ENCODE measurements around the gene KRT84.
A peak's percentile ranks its signal among the peaks of the same experiment; 100 is the strongest.

KRT84 gene

DNA sequence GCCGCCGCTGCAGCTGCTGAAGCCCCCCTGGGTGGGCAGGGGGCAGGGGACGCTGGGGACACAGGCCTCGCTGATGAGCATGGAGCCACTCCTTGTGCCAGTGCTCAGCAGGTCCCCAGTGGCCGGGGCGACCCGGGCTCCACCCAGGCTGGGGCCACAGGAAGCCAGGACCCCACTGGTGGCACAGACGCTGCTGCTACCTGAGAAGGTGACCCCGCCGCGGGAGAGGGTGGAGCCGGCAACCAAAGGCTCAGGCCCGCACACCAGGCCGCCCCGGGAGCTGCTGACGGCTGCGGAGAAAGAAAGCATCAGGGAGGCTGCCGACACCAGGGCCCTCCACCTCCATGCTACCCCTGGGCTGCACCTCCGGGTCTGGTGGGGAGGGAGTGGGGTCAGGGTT is 7.4 kb downstream of the KRT84 start:
- no peak for DNase-seq (ENCODE audit: low read depth)
- no peak for TF ChIP-seq MYC (IDR thresholded peaks at IDR 0.05; ENCODE audit: low read depth, low read length)
- no peak for TF ChIP-seq POLR2A (IDR thresholded peaks at IDR 0.05; ENCODE audit: extremely low read depth, insufficient read length)
- TF ChIP-seq, protein P1, sequence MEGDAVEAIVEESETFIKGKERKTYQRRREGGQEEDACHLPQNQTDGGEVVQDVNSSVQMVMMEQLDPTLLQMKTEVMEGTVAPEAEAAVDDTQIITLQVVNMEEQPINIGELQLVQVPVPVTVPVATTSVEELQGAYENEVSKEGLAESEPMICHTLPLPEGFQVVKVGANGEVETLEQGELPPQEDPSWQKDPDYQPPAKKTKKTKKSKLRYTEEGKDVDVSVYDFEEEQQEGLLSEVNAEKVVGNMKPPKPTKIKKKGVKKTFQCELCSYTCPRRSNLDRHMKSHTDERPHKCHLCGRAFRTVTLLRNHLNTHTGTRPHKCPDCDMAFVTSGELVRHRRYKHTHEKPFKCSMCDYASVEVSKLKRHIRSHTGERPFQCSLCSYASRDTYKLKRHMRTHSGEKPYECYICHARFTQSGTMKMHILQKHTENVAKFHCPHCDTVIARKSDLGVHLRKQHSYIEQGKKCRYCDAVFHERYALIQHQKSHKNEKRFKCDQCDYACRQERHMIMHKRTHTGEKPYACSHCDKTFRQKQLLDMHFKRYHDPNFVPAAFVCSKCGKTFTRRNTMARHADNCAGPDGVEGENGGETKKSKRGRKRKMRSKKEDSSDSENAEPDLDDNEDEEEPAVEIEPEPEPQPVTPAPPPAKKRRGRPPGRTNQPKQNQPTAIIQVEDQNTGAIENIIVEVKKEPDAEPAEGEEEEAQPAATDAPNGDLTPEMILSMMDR (IDR thresholded peaks at IDR 0.05; ENCODE audit: low read depth, low read length): no peak
- TF ChIP-seq, protein P2, sequence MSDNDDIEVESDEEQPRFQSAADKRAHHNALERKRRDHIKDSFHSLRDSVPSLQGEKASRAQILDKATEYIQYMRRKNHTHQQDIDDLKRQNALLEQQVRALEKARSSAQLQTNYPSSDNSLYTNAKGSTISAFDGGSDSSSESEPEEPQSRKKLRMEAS (IDR thresholded peaks at IDR 0.05; ENCODE audit: low read depth, low read length): no peak
- no peak overlapping the region for H3K4me3 ChIP-seq (ENCODE audit: low read depth, low read length)

DNA sequence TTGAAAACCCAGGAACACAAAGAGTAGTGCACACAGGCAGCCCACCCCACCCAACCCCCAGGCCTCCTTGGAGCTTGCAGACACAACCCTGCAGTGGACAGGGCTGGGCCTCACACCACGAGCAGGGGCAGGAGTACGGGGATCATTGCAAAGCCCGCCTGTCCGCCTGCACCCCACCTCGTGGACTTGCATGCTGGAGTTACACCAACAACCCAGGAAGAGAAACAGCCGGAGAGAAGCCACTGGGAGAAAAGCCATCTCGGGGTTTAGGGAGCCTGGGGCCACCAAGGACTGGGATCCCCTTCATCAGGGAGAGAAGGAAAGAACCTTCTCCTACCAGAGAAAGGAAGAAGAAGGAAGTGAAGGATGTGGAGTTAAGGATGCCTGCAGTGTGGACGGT is 8.2 kb downstream of the KRT84 start:
- TF ChIP-seq MYC (IDR thresholded peaks at IDR 0.05; ENCODE audit: low read depth, low read length) (no peak), POLR2A (IDR thresholded peaks at IDR 0.05; ENCODE audit: extremely low read depth, insufficient read length) (no peak)
- TF ChIP-seq, protein P1 (IDR thresholded peaks at IDR 0.05; ENCODE audit: low read depth, low read length): no peak
- TF ChIP-seq, protein P2 (IDR thresholded peaks at IDR 0.05; ENCODE audit: low read depth, low read length): no peak
- no peak overlapping the region for H3K4me3 ChIP-seq (ENCODE audit: low read depth, low read length)
- DNase-seq (ENCODE audit: low read depth): no peak

DNA sequence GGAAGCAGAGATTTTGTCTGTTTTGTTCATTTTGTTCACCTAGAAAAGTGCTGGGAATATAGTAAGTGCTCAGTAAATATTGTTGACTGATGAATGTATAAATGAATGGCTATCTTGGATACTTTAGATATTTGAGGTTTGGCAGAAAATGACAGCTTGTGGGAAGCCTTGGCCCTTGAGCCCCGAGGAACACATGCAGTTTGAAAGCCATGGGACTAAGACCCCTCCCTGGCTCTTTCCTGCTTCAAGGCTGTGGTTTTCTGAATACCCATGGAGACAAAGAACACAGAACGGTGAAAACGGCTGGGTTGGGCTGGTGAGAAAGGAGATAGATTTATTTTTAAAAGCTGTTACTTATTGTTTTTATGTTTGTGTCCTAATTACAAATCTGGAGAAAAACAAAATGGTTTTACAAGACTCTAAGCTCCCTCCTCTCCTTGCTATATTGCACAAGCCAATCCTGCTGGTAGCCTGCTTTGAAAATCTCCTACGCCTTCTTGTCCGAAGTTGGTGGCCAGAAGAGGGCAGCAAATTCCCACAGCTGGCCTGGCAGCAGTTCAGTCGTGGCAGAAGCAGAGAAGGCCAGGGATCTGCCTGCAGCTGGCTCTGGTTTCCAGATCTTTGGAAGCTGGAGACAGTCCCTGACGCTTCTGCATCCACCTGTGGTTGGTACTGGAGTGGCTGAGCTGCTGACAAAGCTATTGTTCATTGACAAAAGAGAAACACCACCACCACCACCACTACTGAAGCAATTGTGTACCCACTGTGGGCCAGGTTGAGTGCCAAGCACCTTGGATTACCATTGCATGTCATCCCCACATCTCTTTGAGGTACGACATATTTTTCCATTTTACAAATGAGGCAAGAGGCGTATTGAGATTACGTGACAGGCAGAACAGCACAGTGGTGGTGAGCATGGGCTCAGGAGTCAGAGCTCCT is 13.0 kb downstream of the KRT84 start:
- no peak overlapping the region for H3K4me3 ChIP-seq (ENCODE audit: low read depth, low read length)
- peak; percentile 80 for DNase-seq (ENCODE audit: low read depth)
- TF ChIP-seq, protein P2 (IDR thresholded peaks at IDR 0.05; ENCODE audit: low read depth, low read length): no peak
- TF ChIP-seq MYC (IDR thresholded peaks at IDR 0.05; ENCODE audit: low read depth, low read length): no peak
- TF ChIP-seq, protein P1 (IDR thresholded peaks at IDR 0.05; ENCODE audit: low read depth, low read length): peak; percentile 75
- no peak for TF ChIP-seq POLR2A (IDR thresholded peaks at IDR 0.05; ENCODE audit: extremely low read depth, insufficient read length)

DNA sequence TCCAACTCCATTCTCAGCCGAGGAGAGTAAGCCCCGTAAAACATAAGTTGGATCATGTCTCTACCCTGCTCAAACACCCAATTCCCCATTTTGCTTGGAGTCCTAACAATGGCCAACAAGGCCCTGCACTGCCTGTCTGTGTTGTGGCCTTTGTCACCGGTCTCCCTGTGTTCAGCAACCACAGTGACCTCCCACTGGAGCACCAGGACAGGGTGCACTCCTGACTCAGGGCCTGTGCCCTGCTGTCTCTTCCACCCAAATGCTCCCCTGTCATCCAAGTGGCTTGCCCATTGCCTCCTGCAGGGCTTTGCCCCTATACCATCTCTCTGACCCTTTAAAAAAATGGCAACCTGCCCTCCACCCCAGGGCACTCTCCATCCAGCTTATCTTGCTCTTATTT is 13.7 kb downstream of the KRT84 start:
- TF ChIP-seq, protein P2 (IDR thresholded peaks at IDR 0.05; ENCODE audit: low read depth, low read length): no peak

DNA sequence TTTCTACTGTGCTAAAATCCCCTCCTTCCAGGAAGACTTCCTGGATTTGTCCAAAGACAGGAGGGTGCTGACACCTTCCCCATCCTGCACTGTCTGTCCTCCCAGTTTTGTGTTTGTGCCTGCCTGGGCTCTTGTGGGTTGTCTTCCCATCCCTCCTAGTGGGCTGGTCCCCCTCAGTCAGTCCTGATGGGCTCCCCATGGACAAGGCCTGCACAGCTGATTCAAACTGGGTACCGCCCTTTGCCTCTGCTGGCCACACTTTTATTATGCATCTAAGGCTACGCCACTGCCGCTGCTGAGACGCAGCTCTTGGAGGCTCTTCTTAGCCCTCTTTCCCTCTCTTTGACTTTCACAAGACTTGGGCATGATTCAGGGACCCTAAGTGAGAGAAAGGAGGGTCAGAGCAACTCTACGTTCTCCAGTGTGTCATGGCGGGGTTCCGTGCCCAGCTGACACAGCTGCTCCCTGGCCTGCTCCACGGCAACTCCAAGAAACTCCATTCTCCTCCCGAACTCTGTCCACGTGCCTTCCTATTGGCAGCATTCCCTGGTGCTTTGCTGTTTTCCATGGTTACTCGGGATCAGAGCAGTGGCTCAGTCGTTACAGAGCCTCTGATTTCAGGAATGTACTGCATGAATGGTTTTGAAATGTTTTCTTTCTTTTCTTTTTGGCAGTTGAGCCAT is 14.4 kb downstream of the KRT84 start:
- no peak for DNase-seq (ENCODE audit: low read depth)
- TF ChIP-seq POLR2A (IDR thresholded peaks at IDR 0.05; ENCODE audit: extremely low read depth, insufficient read length) (no peak), MYC (IDR thresholded peaks at IDR 0.05; ENCODE audit: low read depth, low read length) (no peak)
- TF ChIP-seq, protein P2 (IDR thresholded peaks at IDR 0.05; ENCODE audit: low read depth, low read length): no peak
- TF ChIP-seq, protein P1 (IDR thresholded peaks at IDR 0.05; ENCODE audit: low read depth, low read length): no peak

More for the DNA sequence above, 13.7 kb downstream of the KRT84 start:
- no peak for DNase-seq (ENCODE audit: low read depth)
- H3K4me3 ChIP-seq (ENCODE audit: low read depth, low read length): no peak overlapping the region

DNA sequence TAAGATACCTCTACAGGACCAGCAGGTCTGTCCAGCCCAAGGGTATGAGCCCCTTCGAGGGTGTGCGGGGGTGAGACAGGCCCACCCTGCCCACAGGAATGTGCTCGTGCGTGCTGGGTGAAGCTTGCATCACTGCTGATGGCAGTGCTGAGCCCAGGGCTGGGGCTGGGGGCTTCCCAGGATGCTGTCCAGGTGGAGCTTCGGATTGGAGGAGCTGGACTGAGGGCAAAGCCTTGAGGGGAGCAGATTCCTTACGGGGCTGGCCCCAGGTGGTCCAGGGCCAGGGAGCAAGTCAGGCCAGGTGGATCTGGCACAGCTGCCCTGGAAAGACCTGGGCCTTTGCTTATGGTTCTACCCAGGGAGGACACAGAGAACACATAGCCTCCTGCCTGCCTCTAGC is 15.6 kb downstream of the KRT84 start:
- H3K4me3 ChIP-seq (ENCODE audit: low read depth, low read length): no peak overlapping the region
- no peak for DNase-seq (ENCODE audit: low read depth)
- TF ChIP-seq, protein P2 (IDR thresholded peaks at IDR 0.05; ENCODE audit: low read depth, low read length): no peak
- TF ChIP-seq POLR2A (IDR thresholded peaks at IDR 0.05; ENCODE audit: extremely low read depth, insufficient read length): no peak

More for the DNA sequence above, 14.4 kb downstream of the KRT84 start:
- no peak overlapping the region for H3K4me3 ChIP-seq (ENCODE audit: low read depth, low read length)

Data from NB4 (cell line).